GM15510 (cell line): ENCODE measurements around the gene CFTR.

Experiments used
- POLR2A ChIP-seq: IDR thresholded peaks from 3 replicates; pipeline ENCODE4 v1.6.1; 2011; ENCODE audit warnings: borderline replicate concordance; ENCODE audit not compliant: insufficient read length; ENCODE audit errors: extremely low read depth

Gene CFTR

GRCh38 chr7:117555260-117555659 lies 75.4 kb downstream of the CFTR start:
- TF ChIP-seq POLR2A = no peak

DNA sequence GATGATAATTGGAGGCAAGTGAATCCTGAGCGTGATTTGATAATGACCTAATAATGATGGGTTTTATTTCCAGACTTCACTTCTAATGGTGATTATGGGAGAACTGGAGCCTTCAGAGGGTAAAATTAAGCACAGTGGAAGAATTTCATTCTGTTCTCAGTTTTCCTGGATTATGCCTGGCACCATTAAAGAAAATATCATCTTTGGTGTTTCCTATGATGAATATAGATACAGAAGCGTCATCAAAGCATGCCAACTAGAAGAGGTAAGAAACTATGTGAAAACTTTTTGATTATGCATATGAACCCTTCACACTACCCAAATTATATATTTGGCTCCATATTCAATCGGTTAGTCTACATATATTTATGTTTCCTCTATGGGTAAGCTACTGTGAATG lies 79.6 kb downstream of the CFTR start:
- TF ChIP-seq POLR2A = no peak

DNA sequence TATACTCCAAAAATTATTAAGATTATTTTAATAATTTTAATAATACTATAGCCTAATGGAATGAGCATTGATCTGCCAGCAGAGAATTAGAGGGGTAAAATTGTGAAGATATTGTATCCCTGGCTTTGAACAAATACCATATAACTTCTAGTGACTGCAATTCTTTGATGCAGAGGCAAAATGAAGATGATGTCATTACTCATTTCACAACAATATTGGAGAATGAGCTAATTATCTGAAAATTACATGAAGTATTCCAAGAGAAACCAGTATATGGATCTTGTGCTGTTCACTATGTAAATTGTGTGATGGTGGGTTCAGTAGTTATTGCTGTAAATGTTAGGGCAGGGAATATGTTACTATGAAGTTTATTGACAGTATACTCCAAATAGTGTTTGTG lies 80.2 kb downstream of the CFTR start:
- no peak for TF ChIP-seq POLR2A

GRCh38 chr7:117562759-117563158 lies 82.9 kb downstream of the CFTR start:
- TF ChIP-seq POLR2A = no peak

DNA sequence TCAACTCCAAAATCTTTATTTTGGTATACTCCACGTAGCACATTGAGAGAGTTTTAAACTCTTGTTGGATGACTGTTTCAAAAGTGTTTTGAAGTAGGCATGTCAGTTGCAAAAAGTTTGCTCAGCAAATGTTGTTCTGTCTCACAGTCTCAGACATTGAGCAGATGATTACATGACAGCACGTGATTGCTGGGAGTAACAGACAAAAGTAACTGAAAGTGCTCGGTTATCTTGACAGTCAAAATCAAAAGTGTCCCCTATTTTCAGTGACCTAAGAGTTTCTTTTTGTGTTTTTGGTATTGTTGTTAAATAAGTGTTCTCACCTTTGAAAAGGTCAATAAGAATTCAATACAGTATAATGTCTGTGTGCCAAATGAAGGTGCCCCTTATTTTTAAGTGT lies 84.3 kb downstream of the CFTR start:
- no peak for TF ChIP-seq POLR2A

GRCh38 chr7:117564627-117565026 lies 84.8 kb downstream of the CFTR start:
- TF ChIP-seq POLR2A = no peak

- no peak for TF ChIP-seq POLR2A
Observed at GRCh38 chr7:117565226-117565625, 85.4 kb downstream of the CFTR start.

- no peak for TF ChIP-seq POLR2A
Observed at GRCh38 chr7:117567781-117568180, 88.0 kb downstream of the CFTR start.

DNA sequence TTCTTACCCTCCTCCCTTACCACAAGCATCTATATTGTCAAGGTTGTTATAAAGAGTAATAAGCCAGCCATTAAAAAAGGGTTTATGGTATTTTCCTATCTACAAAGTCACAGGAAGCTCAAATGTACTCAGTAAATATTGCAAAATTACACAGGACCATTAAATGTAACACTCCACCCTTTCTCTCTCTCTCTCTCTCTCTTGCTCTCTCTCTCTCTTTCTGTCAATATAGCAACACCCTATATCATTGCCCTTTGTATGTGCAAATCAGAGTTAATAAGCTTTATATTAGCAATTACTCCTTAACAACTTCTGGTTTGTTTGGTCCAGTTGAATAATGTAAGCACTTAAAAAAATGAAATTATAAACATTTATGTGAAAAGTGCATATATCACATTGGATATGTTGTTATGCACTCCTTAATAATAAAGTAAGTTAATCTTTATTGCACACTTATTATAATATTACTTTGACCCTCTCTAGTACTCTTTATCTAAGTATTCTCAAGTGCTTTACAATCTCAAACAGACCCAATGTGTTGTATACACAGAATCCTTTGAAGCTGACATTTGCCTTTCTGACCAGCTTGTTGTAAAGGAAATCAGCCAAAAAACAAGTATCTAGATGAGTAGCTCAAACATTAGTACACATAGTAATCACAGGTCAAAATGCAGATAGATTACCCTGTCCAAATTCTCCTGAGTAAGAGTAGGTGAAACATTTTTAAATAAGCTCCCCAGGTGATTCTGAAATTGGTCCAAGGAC lies 93.2 kb downstream of the CFTR start:
- no peak for TF ChIP-seq POLR2A

DNA sequence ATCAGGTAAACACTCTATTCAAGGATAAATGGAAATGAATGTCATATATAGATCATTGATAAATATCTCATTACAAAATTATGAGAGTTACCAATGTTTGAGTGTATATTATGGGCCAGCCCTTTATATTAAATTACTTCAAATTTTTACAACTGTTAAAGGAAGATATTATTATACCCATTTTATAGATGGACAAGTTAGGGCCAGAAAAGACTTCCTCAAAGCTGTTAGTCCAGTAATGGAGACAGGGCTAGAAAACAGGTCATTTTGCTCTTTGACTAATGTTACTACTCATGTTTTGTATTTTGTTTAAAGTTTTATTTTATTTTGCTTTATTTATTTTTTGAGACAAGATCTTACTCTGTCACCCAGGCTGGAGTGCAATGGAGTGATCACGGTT lies 101.6 kb downstream of the CFTR start:
- no peak for TF ChIP-seq POLR2A

- TF ChIP-seq POLR2A = no peak
Observed at GRCh38 chr7:117582219-117582704, 102.4 kb downstream of the CFTR start.

DNA sequence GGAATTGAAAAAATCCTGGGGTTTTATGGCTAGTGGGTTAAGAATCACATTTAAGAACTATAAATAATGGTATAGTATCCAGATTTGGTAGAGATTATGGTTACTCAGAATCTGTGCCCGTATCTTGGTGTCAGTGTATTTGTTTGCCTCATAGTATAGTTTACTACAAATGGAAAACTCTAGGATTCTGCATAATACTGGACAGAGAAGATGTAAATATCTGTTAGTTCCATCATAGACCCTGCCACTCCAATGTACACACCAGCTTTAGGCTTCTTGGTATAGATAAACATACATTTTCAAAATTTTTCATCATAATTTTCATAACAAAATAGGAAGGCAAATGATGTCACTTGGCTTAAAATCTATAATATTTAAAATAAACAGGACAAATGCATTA lies 108.1 kb downstream of the CFTR start:
- TF ChIP-seq POLR2A = no peak

- TF ChIP-seq POLR2A = no peak
Observed at GRCh38 chr7:117588352-117588794, 108.5 kb downstream of the CFTR start.

DNA sequence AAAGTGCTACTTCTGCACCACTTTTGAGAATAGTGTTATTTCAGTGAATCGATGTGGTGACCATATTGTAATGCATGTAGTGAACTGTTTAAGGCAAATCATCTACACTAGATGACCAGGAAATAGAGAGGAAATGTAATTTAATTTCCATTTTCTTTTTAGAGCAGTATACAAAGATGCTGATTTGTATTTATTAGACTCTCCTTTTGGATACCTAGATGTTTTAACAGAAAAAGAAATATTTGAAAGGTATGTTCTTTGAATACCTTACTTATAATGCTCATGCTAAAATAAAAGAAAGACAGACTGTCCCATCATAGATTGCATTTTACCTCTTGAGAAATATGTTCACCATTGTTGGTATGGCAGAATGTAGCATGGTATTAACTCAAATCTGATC lies 110.4 kb downstream of the CFTR start:
- no peak for TF ChIP-seq POLR2A

GRCh38 chr7:117592011-117592635 lies 112.3 kb downstream of the CFTR start:
- no peak for TF ChIP-seq POLR2A

- no peak for TF ChIP-seq POLR2A
Observed at GRCh38 chr7:117596134-117596533, 116.3 kb downstream of the CFTR start.
